Neural progenitor cell (in vitro differentiated cells): ENCODE measurements around the gene CHKB. TPM values are rescaled to one million over a fixed set of nuclear protein-coding genes. Genes with fewer than 3 reads are reported as not detected.
A peak's percentile ranks its signal among the peaks of the same experiment; 100 is the strongest.

Experiments
- DNase-seq: peaks from one replicate; pipeline ENCODE4 v3.0.0-alpha.2; 2016; ENCODE audit warnings: low spot score
- H2AFZ ChIP-seq: fragments of 200-600 bp; sonication (generic); replicated peaks from 2 replicates; pipeline ENCODE4 v1.6.1; 2016; ENCODE audit warnings: antibody characterized with exemption
- H3F3A ChIP-seq: fragments of 200-600 bp; sonication (generic); 2 replicates; pipeline ENCODE4 v1.6.1; 2016; ENCODE audit warnings: antibody characterized with exemption, low read depth
- H3K27ac ChIP-seq: fragments of 200-600 bp; sonication (generic); 2 replicates; pipeline ENCODE4 v1.5.1; 2016; ENCODE audit warnings: mild to moderate bottlenecking
- H3K27me3 ChIP-seq: fragments of 200-600 bp; sonication (generic); 2 replicates; pipeline ENCODE4 v1.6.1; 2016; ENCODE audit warnings: mild to moderate bottlenecking, moderate library complexity
- H3K36me3 ChIP-seq: fragments of 200-600 bp; sonication (generic); 2 replicates; pipeline ENCODE4 v1.5.1; 2016
- H3K4me1 ChIP-seq: fragments of 200-600 bp; sonication (generic); 2 replicates; pipeline ENCODE4 v1.6.1; 2016; ENCODE audit warnings: mixed run types
- H3K4me2 ChIP-seq: fragments of 200-600 bp; sonication (generic); 2 replicates; pipeline ENCODE4 v1.6.1; 2016
- H3K4me3 ChIP-seq: fragments of 200-600 bp; sonication (generic); 2 replicates; pipeline ENCODE4 v1.5.1; 2016
- H3K79me2 ChIP-seq: fragments of 200-600 bp; sonication (generic); 2 replicates; pipeline ENCODE4 v1.6.1; 2016; ENCODE audit warnings: low read depth
- H3K9ac ChIP-seq: fragments of 200-600 bp; sonication (generic); 2 replicates; pipeline ENCODE4 v1.6.1; 2016
- H3K9me3 ChIP-seq: fragments of 200-600 bp; sonication (generic); 2 replicates; pipeline ENCODE4 v1.5.1; 2016; ENCODE audit warnings: low read depth
- H4K20me1 ChIP-seq: fragments of 200-600 bp; sonication (generic); 2 replicates; pipeline ENCODE4 v1.6.1; 2016; ENCODE audit warnings: low read depth
- H3K27ac Mint-ChIP-seq: 3 replicates; pipeline ENCODE4 v1.8.0; 2021; ENCODE audit warnings: mixed read lengths
- H3K27me3 Mint-ChIP-seq: 2 replicates; pipeline ENCODE4 v1.8.0; 2022; ENCODE audit warnings: low read depth, mild to moderate bottlenecking, inconsistent platforms, moderate library complexity, mixed read lengths; ENCODE audit not compliant: insufficient read depth
- H3K36me3 Mint-ChIP-seq: 3 replicates; pipeline ENCODE4 v1.8.0; 2021; ENCODE audit warnings: mixed read lengths
- H3K4me1 Mint-ChIP-seq: 3 replicates; pipeline ENCODE4 v1.8.0; 2021; ENCODE audit warnings: mixed read lengths
- H3K4me3 Mint-ChIP-seq: 3 replicates; pipeline ENCODE4 v1.8.0; 2021; ENCODE audit warnings: mild to moderate bottlenecking, moderate library complexity, mixed read lengths
- H3K9me3 Mint-ChIP-seq: 3 replicates; pipeline ENCODE4 v1.8.0; 2020; ENCODE audit warnings: mixed read lengths
- CTCF ChIP-seq: fragments of 200-600 bp; sonication (generic); IDR thresholded peaks from 2 replicates; pipeline ENCODE4 v1.5.1; 2017; ENCODE audit warnings: antibody characterized with exemption, mild to moderate bottlenecking
- EZH2 ChIP-seq: fragments of 200-600 bp; sonication (generic); IDR thresholded peaks from 2 replicates; pipeline ENCODE4 v1.6.1; 2017; ENCODE audit warnings: antibody characterized with exemption, mild to moderate bottlenecking, moderate library complexity
- EZH2phosphoT487 ChIP-seq: fragments of 200-600 bp; sonication (generic); IDR thresholded peaks from 2 replicates; pipeline ENCODE4 v1.6.1; 2017; ENCODE audit warnings: antibody characterized with exemption
- total RNA-seq: library from RNA; depleted of rRNA; stranded (reverse); fragments of >200 nt; gene quantifications from 2 replicates; pipeline ENCODE4 v1.2.3, GENCODE V29; 2015; ENCODE audit warnings: low replicate concordance

Gene CHKB
- total RNA-seq, 1 donor from 2014 or later = 67.4 TPM

DNA sequence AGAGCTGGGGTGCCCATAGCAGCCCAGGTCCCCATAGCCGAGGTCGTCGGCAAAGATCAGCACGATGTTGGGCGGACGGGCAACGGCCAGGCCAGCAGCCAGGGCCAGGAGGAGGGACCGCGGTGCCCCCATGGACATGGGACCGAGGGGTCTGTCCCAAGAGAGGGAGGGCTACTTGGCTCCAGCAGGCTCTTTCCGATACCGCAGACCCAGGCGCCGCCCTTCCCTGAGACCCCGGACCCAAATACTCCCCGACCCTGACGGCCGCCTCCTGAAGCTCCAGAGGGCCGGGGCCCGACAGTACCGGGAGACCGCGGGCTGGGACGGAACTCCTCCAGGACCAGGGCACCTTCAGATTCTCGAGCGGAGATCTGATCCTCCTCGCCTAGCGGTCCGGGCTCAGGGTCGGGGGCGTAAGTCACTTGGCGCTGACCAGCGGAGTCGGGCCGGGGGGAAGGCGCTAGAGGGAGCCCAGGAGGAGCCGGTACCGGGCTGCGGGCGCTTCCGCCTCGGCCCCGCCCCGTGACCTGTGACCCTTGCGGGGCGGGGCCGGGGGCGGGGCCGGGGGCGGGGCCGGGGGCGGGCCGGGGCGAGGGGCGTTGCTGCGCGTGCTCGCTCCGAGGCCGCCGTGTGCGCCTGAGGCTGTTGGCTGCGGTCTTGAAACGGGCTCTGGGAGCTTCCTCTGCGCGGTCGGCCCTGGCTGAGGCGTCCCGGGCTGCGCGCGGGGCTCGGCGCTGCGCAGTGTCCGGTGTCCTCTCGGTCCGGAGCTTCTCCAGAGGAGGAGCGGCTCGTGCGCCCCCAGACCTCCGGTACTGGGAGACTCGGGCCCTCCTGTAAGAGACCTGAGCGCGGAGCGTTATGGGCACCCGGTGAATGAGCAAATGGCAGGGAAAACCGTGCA, 45.2 kb upstream of the CHKB start, which contains the start of gene ARSA:
Gene ARSA, minus strand, starts transcription at position 511 of the 901 bp plus-strand sequence. Its CDS starts 373 bp downstream, at position 138.
- peak; percentile 95 for DNase-seq
- H3K27me3 ChIP-seq = peaks cover 6% of the 10 kb centered on the region
- peaks cover 11% of the 10 kb centered on the region for H3F3A ChIP-seq
- Mint-ChIP-seq H3K36me3 (no peaks in the 10 kb centered on the region), H3K27me3 (no peaks in the 10 kb centered on the region), H3K4me3 (peak within 1 kb of the TSS; percentile 90), H3K27ac (peak within 1 kb of the TSS; percentile 18), H3K4me1 (peaks cover 18% of the 10 kb centered on the region), H3K9me3 (no peaks in the 10 kb centered on the region)
- peak within 1 kb of the TSS; percentile 88 for H2AFZ ChIP-seq
- H3K27ac ChIP-seq = no peak within 1 kb of the TSS
- TF ChIP-seq CTCF (peak; percentile 46), EZH2 (peak; percentile 56), EZH2phosphoT487 (no peak)
- no peaks in the 10 kb centered on the region for H3K79me2 ChIP-seq
- H3K4me2 ChIP-seq = peak within 1 kb of the TSS; percentile 97
- H3K9me3 ChIP-seq = no peaks in the 10 kb centered on the region
- no peak within 1 kb of the TSS for H3K9ac ChIP-seq
- H3K4me1 ChIP-seq = no peaks in the 10 kb centered on the region
- H3K36me3 ChIP-seq = no peaks in the 10 kb centered on the region
- H3K4me3 ChIP-seq = peak within 1 kb of the TSS; percentile 92
- peaks cover 4% of the 10 kb centered on the region for H4K20me1 ChIP-seq

- no peak for DNase-seq
Observed at GRCh38 chr22:50626850-50627641, 44.4 kb upstream of the CHKB start.

GRCh38 chr22:50626314-50626849, 43.7 kb upstream of the CHKB start:
- TF ChIP-seq EZH2phosphoT487 = no peak
- no peak for TF ChIP-seq EZH2
- TF ChIP-seq CTCF = no peak
- Histone ChIP-seq H3K9me3 (no peaks in the 10 kb centered on the region), H3K27ac (no peak overlapping the region), H3K4me1 (peaks cover 13% of the 10 kb centered on the region), H3K4me2 (no peak overlapping the region), H3K79me2 (no peaks in the 10 kb centered on the region), H3K36me3 (no peaks in the 10 kb centered on the region), H3K27me3 (peaks cover 10% of the 10 kb centered on the region), H3K9ac (no peak overlapping the region), H3K4me3 (no peak overlapping the region), H2AFZ (no peak overlapping the region), H3F3A (peaks cover 26% of the 10 kb centered on the region), H4K20me1 (peaks cover 4% of the 10 kb centered on the region)
- H3K9me3 Mint-ChIP-seq = no peaks in the 10 kb centered on the region
- peaks cover 2% of the 10 kb centered on the region for H3K27me3 Mint-ChIP-seq
- H3K36me3 Mint-ChIP-seq = no peaks in the 10 kb centered on the region
- DNase-seq = no peak
- peaks cover 29% of the 10 kb centered on the region for H3K4me1 Mint-ChIP-seq
- H3K4me3 Mint-ChIP-seq = peak overlapping the region; percentile 77
- H3K27ac Mint-ChIP-seq = peak overlapping the region; percentile 57

More at GRCh38 chr22:50626850-50627641, 44.4 kb upstream of the CHKB start:
- Histone ChIP-seq H3K9me3 (no peaks in the 10 kb centered on the region), H3K4me1 (peaks cover 8% of the 10 kb centered on the region), H3K79me2 (no peaks in the 10 kb centered on the region), H4K20me1 (peaks cover 4% of the 10 kb centered on the region), H3K27ac (no peak overlapping the region), H2AFZ (peak overlapping the region; percentile 83), H3K4me3 (peak overlapping the region; percentile 92), H3K9ac (no peak overlapping the region), H3F3A (peaks cover 19% of the 10 kb centered on the region), H3K4me2 (peak overlapping the region; percentile 97), H3K27me3 (peaks cover 6% of the 10 kb centered on the region), H3K36me3 (no peaks in the 10 kb centered on the region)
- H3K4me3 Mint-ChIP-seq = peak overlapping the region; percentile 83
- no peaks in the 10 kb centered on the region for H3K36me3 Mint-ChIP-seq
- peaks cover 22% of the 10 kb centered on the region for H3K4me1 Mint-ChIP-seq
- H3K27ac Mint-ChIP-seq = no peak overlapping the region
- no peaks in the 10 kb centered on the region for H3K9me3 Mint-ChIP-seq
- H3K27me3 Mint-ChIP-seq = peaks cover 2% of the 10 kb centered on the region
- no peak for TF ChIP-seq EZH2phosphoT487
